Myometrial cell (primary cell): ENCODE results near the gene AGBL3. TPM values are rescaled to one million over a fixed set of nuclear protein-coding genes. Genes with fewer than 3 reads are reported as not detected.

Experiments used
- total RNA-seq: library from RNA; depleted of rRNA; stranded (reverse); fragments of >200 nt; gene quantifications from 2 replicates; pipeline ENCODE4 v1.2.3, GENCODE V29; 2015

The AGBL3 gene
- 0.58 and 2.1 TPM in 2 replicates for total RNA-seq

GRCh38 chr7:134986363-134987251, at the start of gene AGBL3:
Gene AGBL3, plus strand, starts transcription at chr7:134986508. Its CDS starts 1,426 bp downstream, at chr7:134987934.

DNA sequence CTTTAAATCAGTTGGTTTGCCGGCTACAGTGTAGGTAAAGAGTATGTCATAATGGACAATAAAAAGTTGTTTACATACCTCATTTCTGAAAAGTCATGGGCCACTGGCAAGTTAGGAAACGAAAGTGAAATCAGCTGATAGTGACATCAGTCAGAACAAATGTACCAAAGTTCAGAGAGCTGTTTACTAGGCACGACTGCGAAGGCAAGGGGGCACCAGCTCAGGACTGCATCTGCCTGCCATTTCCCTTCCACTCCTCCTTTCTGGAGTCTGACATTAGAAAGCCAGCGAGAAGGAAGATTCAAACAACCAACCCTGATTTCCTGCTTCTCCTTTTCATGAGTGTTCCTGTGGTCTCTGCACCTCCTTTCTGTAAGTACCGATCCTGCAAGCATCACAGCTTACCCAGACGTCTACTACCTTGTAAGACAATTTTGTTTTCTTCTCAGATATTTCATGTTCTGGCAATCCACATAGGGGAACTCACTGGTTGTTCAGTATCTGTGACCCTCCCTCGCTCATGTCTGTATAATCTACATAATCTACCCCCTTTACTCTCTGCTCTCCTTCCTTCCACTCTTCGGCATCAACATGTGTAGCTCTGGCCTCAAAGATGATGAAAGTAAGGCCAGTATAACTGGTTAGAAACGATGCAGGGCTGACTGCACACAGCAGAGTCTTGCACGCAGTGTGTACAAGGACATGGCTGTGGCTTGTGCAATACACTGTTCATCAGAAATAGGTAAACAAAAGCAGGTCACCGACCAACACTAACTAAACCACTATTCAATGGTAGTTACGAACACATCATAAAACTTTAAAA, 161.8 kb downstream of the AGBL3 start, which contains the start of gene TMEM140:
TSS of gene TMEM140 (plus strand) at position 174 of the 823 bp plus-strand sequence. CDS start 16,370 bp downstream, outside the sequence.

DNA sequence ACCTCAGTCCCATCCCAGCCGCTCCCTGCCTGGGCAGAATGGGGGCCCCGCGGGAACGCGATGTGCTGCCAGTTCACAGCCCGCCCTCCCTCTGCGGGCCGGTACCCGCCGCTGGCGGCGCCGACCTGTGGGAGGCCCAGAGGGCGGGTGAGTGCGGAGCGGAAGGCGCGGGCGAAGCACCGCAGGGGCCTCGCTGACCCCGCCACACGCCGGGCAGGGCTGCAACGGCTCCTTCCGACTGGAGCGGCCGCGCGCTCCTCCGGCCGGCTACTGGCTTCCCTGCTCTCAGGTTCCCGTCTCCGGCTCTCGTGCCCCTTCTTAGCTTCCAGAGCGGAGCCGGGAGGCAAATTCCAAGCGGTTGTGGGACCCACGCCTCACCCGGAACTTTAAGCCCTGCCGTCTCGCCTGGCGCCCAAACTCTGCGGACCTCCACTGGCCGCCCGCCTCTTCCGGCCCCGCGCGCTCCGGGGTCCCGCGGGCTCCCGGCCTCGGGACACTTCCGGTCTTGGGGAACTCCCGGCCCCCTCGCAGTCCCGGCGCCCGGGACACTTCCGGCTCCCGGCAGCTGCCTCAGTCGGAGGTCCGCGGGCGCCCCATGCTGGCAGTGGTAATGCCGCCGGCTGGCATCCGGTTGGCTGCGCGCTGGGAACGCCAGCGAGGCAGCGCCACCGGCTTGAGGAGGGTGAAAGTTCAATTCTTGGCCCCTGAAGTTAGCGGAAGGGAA, 184.1 kb downstream of the AGBL3 start, which contains the start of gene CYREN:
TSS of gene CYREN (minus strand) at position 434 of the 724 bp plus-strand sequence. CDS start 1,785 bp downstream, outside the sequence.

Other genes starting within 250 kb of the AGBL3 start
- gene CALD1, start 206.9 kb upstream of the AGBL3 start, total RNA-seq: 253 and 265 TPM in 2 replicates
- 6.9 and 9.2 TPM in 2 replicates for gene TMEM140, start 161.6 kb downstream of the AGBL3 start, total RNA-seq
- gene CYREN, start 184.2 kb downstream of the AGBL3 start, total RNA-seq: 19.3 and 28.0 TPM in 2 replicates
- 4.6 and 6.9 TPM in 2 replicates for gene WDR91, start 225.0 kb downstream of the AGBL3 start, total RNA-seq
- gene STRA8, start 247.3 kb downstream of the AGBL3 start, total RNA-seq: not detected in 2 replicates